H1 (cell line): ENCODE results near the gene RRBP1. TPM values are rescaled to one million over a fixed set of nuclear protein-coding genes. Genes with fewer than 3 reads are reported as not detected.

Source experiments
- ATF2 ChIP-seq: IDR thresholded peaks from 2 replicates; pipeline ENCODE4 v1.6.1; 2012; ENCODE audit warnings: low read length, inconsistent platforms
- BRCA1 ChIP-seq: IDR thresholded peaks from 2 replicates; pipeline ENCODE4 v1.6.1; 2012; ENCODE audit warnings: low read depth, low read length, improper control_type of control experiment
- JUND ChIP-seq: IDR thresholded peaks from 2 replicates; pipeline ENCODE4 v1.6.1; 2011; ENCODE audit warnings: mild to moderate bottlenecking, improper control_type of control experiment, low read length
- polyA plus RNA-seq, 7 experiments: library from polyadenylated mRNA; depleted of rRNA in 3 of 7; stranded (reverse) in 5 of 7; unstranded in 2 of 7; fragments of >200 nt in 5 of 7; fragments of 200-250 nt in 2 of 7; gene quantifications; 1 replicate in 5 of 7; 2 replicates in 1 of 7; 4 replicates in 1 of 7; pipeline versions ENCODE4 v1.2.1 to v1.2.3, GENCODE V29; 2011 to 2013; ENCODE audit warnings: missing spikeins in 2 of 7, mixed read lengths in 2 of 7
- total RNA-seq: library from RNA; stranded (reverse); fragmentation: NEBNext Ultra II Directional; extraction: Animal tissue kit (Norgen Biotek cat#: 25700); gene quantifications from 2 replicates; pipeline ENCODE4 v1.2.1, GENCODE V29; 2021
- TF ChIP-seq, protein P1 (sequence below): fragments of 300-600 bp; sonication (generic); IDR thresholded peaks from 2 replicates; pipeline ENCODE4 v1.7.1; 2012; ENCODE audit warnings: low read length, moderate library complexity, mild to moderate bottlenecking, inconsistent platforms; ENCODE audit not compliant: insufficient replicate concordance
- TF ChIP-seq, protein P2 (sequence below): IDR thresholded peaks from 2 replicates; pipeline ENCODE4 v1.6.1; 2011; ENCODE audit warnings: low read depth, mild to moderate bottlenecking, low read length; ENCODE audit not compliant: insufficient read depth

Gene RRBP1
- total and polyA plus RNA-seq, 2 of the 8 experiments (the other 6 are each of a cell fraction or from before 2014, with no cell fraction given), result 15.9 to 157 TPM

DNA sequence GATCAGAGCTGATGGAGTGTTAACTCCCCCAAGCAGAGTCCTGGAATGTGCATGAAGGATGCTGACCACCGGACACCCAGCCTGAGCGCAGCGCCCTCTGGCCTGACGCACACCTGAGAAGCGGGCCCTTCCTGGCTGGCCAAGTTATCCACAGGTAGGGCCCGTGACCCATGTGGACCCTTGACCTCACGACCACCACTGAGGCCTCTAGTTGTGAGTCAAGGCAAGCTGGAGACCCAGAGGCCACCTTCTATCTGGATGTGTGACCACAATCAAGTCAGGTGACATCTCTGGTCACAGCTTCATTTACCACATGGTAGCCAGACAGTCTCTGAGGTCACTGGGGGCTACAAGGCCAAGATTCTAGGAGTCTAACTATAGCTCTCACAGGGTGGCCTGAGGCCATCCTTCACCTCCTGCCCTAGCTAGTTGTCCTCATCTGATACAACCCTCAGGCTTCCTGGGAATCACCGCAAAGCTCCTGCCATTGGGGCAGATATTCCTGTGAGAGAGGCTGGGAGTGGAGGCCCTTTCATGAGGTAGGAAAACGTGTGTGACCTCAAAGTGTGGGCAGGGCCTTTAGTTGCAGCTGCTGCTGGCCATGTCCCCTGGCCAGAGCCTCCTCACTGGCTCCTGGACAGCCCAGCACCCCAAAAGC is 59.1 kb downstream of the RRBP1 start (continued):
- TF ChIP-seq, protein P1, sequence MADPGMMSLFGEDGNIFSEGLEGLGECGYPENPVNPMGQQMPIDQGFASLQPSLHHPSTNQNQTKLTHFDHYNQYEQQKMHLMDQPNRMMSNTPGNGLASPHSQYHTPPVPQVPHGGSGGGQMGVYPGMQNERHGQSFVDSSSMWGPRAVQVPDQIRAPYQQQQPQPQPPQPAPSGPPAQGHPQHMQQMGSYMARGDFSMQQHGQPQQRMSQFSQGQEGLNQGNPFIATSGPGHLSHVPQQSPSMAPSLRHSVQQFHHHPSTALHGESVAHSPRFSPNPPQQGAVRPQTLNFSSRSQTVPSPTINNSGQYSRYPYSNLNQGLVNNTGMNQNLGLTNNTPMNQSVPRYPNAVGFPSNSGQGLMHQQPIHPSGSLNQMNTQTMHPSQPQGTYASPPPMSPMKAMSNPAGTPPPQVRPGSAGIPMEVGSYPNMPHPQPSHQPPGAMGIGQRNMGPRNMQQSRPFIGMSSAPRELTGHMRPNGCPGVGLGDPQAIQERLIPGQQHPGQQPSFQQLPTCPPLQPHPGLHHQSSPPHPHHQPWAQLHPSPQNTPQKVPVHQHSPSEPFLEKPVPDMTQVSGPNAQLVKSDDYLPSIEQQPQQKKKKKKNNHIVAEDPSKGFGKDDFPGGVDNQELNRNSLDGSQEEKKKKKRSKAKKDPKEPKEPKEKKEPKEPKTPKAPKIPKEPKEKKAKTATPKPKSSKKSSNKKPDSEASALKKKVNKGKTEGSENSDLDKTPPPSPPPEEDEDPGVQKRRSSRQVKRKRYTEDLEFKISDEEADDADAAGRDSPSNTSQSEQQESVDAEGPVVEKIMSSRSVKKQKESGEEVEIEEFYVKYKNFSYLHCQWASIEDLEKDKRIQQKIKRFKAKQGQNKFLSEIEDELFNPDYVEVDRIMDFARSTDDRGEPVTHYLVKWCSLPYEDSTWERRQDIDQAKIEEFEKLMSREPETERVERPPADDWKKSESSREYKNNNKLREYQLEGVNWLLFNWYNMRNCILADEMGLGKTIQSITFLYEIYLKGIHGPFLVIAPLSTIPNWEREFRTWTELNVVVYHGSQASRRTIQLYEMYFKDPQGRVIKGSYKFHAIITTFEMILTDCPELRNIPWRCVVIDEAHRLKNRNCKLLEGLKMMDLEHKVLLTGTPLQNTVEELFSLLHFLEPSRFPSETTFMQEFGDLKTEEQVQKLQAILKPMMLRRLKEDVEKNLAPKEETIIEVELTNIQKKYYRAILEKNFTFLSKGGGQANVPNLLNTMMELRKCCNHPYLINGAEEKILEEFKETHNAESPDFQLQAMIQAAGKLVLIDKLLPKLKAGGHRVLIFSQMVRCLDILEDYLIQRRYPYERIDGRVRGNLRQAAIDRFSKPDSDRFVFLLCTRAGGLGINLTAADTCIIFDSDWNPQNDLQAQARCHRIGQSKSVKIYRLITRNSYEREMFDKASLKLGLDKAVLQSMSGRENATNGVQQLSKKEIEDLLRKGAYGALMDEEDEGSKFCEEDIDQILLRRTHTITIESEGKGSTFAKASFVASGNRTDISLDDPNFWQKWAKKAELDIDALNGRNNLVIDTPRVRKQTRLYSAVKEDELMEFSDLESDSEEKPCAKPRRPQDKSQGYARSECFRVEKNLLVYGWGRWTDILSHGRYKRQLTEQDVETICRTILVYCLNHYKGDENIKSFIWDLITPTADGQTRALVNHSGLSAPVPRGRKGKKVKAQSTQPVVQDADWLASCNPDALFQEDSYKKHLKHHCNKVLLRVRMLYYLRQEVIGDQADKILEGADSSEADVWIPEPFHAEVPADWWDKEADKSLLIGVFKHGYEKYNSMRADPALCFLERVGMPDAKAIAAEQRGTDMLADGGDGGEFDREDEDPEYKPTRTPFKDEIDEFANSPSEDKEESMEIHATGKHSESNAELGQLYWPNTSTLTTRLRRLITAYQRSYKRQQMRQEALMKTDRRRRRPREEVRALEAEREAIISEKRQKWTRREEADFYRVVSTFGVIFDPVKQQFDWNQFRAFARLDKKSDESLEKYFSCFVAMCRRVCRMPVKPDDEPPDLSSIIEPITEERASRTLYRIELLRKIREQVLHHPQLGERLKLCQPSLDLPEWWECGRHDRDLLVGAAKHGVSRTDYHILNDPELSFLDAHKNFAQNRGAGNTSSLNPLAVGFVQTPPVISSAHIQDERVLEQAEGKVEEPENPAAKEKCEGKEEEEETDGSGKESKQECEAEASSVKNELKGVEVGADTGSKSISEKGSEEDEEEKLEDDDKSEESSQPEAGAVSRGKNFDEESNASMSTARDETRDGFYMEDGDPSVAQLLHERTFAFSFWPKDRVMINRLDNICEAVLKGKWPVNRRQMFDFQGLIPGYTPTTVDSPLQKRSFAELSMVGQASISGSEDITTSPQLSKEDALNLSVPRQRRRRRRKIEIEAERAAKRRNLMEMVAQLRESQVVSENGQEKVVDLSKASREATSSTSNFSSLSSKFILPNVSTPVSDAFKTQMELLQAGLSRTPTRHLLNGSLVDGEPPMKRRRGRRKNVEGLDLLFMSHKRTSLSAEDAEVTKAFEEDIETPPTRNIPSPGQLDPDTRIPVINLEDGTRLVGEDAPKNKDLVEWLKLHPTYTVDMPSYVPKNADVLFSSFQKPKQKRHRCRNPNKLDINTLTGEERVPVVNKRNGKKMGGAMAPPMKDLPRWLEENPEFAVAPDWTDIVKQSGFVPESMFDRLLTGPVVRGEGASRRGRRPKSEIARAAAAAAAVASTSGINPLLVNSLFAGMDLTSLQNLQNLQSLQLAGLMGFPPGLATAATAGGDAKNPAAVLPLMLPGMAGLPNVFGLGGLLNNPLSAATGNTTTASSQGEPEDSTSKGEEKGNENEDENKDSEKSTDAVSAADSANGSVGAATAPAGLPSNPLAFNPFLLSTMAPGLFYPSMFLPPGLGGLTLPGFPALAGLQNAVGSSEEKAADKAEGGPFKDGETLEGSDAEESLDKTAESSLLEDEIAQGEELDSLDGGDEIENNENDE, result no peak
- no peak for TF ChIP-seq ATF2
- TF ChIP-seq, protein P2, sequence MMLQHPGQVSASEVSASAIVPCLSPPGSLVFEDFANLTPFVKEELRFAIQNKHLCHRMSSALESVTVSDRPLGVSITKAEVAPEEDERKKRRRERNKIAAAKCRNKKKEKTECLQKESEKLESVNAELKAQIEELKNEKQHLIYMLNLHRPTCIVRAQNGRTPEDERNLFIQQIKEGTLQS, result no peak
- TF ChIP-seq BRCA1, result no peak
- no peak for TF ChIP-seq JUND
